GM18868 (cell line): ENCODE measurements around the gene DNAJB8.
A peak's percentile ranks its signal among the peaks of the same experiment; 100 is the strongest.

Source experiments
- ATAC-seq: cut with Tn5 transposase; IDR thresholded peaks from one replicate; pipeline ENCODE4 v1.9.1; 2021; ENCODE audit warnings: mild to moderate bottlenecking, moderate library complexity; ENCODE audit not compliant: unreplicated experiment

The DNAJB8 gene

DNA sequence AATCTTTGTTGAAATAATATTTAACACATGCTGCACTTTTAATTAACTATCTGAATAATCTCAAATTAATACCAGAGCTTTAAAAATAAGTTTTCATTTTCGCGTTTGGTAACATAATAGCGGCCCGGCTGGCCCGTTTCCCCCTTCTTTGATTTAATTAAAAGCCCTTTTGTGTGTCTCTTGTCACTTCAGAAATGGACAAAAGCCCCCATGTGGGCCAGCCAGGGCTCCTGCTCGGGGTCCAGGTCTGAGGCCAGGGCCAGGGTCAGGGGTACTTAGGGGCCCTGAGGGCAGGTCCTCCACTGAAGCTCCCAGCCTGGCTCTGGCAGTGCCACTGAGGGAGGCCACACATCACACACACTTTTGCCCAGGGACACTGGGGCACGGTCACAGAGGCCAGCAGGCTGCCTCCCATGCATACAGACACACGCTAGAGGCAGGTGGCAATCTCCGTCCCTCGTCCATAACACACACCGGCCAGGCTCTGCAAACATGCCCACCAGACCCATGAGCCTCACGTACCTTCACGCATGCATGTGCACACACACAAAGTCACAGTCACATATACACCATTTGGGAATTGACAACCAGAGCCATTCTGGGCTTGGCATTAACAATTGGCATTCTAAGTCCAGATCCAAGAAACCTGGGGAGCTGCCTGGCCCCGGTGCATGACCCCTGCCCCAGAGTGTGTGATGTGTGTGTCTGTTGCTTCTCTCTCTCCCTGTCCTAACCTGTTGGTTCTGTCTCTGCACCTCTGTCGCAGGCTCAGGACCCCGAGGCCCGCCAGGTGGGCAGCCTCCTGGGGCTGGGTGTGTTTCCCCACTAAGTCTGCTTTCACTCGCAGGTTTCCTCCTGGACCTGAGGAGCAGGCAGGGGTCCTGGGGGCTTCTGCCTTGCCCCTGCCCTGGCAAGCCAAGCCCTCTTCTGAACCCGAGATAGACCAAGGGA lies 38.5 kb downstream of the DNAJB8 start:
- no peak for ATAC-seq

DNA sequence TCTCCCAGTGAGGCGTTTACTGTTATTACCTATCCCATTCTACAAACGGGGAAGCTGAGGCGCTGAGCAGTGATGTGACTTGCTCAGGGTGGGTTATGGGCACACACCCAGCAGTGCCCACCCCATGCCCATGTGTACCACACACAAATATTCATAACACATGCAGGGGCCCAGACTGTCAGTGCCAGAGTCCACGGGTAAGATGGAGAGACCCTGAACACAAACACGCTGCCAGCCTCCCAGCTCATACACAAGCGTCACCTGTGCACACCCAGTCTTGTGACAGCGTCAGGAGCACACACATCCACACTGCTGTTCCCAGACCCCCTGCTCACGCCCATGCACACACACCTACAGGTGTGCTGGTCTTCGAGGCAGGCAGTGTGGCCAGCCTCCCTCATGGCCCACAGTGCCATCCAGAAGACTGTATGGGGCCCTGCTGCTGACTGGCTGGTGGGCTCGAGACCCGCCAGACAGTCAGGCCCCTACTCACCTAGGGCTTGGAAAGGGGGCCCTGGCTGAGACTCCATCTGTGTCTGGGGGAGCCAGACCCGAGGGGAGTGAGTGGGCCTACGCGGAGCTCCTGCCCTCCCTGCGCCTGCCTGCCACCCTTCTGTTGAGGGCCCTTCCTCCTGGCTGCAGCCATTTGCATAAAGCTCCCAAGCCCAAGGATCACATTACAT lies 39.4 kb downstream of the DNAJB8 start:
- ATAC-seq = no peak

DNA sequence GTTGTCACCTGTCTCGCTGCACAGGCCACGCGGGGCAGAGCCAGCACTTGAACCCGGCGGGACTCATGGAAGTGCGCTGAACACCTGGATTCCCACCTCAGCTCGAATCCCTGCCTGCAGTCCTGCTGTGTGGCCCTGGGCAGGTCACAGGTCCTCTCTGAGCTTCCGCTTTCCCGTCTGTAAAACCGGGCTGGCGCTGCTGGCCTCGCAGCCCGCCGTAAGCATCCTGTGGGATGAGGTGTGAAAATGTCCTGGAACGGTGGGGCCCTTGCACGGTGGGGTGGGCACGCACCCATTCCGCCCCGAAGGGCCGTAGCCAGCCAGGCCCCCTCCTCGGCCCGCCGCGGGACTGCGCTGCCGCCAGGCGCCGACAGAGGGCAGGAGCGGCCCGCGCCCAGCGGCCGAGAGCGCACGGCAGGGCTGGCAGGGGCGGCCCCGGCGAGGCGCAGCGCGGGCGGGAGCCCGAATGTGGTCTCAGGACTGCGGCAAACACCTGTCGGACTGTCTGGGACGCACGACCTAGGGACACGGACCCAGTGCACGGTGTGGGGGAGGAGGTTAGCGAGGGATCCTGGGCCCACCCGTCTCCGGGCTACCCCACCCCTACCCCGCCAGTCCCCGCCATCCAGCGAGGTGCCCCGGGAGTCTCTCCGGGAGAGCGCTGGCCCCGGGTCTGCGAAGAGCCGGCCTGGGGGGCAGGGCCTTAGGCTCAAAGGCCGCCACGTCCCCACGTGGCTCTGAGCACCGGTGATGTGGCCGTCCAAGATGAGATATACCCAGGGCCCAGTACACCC lies 40.4 kb downstream of the DNAJB8 start:
- ATAC-seq = peak; percentile 79

DNA sequence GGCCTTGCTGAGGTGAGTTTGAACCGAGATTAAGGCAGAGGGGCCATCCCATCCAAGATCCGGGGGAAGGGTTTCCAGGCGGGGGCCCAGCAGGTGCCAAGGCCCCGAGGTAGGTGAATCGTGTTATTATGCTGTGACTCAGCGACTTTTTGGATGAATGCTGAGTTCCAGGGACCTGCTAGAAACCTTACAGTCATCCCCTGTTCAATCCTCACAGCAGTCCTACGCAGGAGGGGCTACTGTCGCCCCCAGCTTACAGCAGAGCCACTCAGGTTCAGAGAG lies 40.9 kb downstream of the DNAJB8 start:
- no peak for ATAC-seq

DNA sequence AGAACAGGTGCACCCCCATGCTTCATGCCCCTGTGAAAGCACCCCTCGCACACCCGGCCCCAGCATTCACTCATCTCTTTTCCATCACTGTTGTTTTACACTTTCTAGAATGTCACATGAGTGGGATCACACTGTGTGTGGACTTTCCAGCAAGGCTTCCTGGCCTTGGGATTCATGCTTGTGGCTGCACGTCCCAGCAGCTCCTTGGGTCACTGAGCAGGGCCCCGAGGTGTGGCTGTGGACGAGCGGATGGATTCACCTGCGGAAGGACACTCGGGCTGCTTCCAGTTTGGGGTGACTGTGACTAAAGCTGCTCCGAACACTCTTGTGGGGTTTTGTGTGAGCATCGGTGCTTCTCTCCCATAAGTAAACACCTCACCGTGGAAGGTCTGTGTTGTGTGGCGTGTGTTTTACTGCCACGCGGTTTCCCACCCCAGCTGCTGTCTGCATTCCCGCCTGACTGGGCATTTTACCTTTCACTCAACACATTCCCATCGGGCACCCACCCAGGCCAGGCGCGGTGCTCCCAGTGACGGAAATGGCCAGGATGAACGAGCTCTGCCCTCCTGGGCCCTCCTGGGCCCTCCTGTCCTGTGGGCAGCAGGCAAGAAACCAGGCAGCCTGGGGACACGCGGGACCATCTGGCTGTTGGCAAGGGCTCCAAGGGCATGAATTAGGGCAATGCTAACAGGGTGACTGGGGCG lies 41.4 kb downstream of the DNAJB8 start:
- no peak for ATAC-seq

DNA sequence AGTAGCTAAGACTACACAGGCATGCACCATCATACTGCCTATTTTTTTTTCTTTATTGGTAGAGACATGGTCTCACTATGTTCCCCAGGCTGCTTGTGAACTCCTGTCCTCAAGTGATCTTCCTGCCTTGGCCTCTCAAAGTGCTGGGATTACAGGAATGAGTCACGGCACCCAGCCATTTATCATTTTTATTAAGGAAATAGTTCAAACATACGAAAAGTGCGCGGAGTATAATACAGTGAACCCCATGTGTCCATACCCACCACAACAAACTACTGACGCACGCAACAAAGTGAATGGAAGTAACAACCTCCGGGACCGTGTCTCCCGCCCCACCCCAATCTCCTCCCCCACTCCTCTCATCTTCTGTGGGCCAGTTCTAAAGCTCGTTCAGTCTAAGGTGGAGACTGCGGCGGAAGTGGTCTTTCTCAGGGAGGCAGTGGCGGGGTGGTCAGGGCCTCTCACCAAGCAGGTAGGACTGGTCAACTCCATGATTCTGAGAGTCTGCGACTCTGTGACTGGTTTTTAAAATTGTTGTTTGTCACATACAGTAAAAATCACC lies 42.1 kb downstream of the DNAJB8 start:
- no peak for ATAC-seq

DNA sequence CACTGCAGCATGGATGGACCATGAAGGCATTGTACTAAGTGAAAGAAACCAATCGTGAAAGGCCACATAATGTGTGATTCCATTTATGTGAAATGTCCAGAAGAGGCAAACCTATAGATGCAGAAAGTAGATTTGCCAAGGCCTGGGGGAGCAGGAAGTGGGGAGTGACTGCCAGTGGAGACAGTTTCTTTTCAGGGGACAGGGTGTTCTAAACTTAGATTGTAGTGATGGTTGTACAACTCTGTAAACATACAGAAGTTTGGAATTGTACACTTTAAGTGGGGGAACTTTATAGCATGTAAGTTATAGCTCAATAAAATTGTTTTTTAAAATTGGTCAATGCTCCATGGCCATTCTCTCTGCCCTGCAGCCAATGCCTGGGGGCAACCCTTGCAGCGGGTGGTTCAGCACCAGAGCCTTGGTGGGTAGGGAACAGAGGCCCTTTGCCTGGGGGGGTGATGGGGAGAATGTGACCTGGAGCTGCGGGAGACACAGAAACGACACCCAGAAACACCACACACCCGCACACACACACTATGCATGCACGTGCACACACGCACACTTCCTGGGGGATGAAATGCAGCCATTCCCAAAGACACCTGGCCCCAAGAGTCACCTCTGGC lies 43.1 kb downstream of the DNAJB8 start:
- ATAC-seq = no peak

DNA sequence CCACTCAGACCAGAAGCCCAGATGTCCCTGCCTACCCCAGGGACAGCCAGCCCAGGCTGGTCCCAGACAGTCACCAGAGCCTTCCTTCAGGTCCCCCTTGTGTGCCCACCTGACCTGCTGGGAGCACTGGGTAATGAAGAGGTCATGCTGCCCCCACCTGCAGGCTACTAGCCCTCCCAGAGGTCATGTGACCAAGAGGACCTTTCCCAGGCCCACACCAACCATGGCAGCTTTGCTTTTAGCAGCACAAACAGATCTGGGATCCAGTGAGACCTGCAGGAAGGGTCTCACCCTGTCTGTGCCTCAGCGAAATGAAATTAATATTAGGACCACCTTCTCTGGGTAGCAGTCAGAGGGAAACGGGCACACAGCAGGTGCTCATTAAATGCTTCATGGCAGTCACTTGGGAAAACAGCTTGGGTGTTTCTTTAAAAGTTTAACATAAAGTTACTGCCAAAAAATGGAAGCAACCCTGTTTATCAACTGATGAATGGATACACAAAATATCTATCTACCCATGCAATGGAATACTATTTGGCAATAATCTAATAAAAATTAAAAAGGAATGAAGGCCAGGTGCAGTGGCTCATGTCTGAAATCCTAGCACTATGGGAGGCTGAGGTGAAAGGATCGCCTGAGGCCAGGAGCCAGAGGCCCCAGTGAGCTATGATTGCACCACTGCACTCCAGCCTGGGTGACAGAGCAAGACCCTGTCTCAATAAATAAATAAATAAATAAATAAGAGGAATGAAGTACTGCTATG lies 43.7 kb downstream of the DNAJB8 start:
- no peak for ATAC-seq

DNA sequence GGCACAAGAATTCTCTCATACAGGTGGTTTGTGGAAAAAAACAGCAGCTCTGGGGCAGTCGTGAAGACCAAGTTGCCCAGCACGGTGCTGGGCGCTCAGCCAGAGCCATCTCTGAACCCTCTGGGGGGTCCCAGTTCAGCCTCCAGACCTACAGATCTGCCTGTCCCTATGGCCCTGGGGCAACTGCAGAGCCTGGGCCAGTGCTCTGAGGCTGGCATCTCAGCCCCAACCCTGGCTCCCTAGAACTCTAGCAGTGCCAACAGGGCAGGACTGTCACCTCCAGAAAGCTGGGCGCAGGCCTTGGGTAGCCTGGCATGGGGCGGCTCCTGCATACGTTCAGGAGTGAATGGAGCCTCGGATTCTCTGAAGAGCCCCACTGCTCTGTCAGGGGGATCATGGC lies 44.7 kb downstream of the DNAJB8 start:
- no peak for ATAC-seq

DNA sequence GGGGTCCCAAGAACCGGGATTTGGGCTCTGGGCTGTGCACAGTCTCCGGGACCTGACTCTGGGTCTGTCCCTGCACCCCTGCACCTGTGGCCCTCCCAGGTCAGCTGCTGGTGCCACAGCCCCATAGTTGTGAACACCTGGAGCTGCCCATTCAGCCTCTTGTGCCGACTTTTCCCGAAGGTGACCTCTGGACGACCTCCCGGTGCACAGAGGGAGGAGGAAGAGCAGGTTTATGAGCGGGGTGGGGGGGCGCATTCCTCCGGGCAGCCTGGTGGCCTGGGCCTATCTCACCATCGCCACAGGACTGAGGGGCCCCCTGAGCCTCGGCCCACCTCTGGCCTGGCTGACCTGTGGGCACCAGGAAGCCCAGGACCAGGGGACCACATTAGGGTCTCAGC lies 45.3 kb downstream of the DNAJB8 start:
- ATAC-seq = no peak

DNA sequence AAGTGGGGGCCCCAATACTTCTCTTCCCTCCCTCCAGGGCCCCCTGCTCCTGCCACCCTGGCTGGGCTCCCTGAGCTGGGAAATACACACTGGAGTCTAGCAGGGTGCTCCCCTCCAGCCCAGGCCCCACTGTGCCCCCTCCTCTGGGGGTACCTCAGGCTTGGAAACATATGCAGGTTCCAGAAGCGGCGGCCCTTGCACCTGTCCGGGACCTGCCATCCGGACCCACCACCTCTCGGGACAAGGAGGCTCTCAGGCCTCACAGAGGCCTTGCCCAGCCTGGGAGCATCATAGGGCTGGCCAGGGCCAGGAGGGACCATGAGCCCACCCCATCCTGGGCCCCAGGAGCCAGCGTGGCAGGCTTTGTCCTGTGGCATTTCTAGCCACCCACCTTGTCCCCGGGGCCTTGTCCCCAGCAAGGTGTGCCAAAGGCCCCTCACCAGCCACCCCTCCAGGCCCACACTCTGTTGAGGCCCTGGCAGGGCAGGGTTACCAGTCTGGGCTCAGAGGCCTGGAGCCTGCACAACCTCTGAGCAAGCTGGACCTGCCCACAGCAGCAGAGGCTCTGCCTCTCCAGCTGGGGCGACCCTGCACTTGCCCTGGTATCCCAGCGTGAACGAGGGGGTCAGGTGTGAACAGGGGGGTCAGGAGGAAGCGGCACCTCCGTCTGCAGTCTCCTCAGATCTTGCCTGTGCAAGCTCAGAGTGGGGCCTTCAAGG lies 45.8 kb downstream of the DNAJB8 start:
- ATAC-seq = no peak

DNA sequence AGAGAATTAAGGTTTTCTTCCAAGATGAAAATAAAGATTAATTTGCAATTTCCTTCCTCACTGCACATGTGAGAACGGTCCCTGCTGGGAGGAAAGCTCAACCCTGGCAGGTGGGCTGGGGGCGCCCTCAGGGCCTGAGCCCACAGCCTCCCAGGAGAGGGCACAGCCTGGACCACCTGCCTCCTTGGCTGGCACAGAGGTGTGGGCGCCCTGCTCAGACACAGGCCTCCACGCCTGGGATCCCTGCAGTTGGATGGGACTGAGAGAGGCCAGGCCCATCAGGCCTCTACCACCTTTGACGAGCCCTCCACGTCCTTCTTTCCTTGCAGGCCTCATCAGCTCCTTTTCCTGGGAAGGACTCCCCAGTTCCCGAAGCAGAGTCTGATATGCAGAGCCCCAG lies 46.4 kb downstream of the DNAJB8 start:
- ATAC-seq = no peak

DNA sequence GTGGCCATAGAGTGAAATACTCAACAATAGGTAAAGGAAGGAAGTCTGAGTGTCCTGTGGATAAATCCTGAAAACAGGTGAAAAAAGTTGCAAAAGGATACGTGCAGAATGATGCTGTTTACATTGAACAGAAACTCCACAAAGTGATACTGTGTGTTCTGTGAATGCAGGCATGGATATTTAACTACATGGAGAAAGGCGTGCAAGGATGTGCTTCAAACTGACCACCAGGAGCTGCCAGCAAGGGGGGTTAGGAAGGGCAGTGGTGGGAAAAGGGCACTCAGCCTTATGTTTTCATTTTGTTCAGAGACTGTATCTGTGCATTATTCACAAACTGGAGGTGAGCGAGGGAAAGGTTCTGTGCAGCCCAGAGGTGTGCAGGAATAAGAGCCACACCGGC lies 47.4 kb downstream of the DNAJB8 start:
- ATAC-seq = no peak

DNA sequence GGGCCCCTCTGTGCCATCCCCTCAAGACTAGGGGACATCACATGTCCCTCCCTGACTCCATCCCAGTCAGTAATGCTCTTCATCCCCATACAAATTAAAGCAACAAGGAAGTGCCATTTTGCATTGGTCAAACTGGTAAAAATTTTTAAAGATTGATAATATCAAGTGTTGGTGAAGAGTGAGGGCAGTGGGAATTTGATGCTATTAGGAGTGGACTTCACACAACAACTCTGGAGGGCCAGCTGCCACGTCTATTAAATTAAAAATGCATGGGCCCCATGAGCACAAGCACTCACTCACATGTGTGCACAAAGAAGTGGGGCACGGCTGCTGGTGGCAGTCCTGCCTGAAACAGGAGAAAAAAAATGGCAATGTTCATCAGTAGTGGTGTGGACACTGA lies 47.8 kb downstream of the DNAJB8 start:
- ATAC-seq = no peak

DNA sequence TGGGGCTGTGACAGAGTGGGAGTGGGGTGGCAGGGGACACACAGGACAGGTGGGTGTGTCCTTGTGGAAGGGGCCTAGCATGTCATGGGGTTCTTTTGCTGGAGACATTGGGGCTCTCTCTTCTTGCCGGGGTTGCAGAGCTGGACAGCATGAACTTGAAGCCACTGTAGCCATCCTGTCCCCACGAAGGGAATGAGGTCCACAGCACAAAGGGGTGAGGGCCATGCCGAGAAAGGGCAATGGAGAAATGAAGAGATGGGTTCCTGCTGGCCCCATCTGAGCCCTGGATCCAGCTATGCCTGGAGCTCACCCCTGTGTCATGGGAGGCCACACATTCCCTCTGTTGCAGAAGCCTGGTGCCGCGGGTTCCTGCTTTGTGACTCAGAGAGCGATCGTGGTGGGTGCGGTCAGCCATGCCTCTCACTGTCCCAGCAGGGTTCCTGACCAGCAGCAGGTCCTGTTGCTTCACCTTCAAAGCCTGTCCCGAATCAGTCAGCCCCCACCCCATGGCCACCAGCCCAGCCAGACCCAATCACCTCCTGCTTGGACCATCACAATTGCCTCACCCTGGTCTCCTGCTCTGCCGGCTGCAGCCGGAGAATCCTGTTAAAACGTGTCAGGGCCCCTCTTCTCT lies 50.0 kb downstream of the DNAJB8 start:
- ATAC-seq = no peak

DNA sequence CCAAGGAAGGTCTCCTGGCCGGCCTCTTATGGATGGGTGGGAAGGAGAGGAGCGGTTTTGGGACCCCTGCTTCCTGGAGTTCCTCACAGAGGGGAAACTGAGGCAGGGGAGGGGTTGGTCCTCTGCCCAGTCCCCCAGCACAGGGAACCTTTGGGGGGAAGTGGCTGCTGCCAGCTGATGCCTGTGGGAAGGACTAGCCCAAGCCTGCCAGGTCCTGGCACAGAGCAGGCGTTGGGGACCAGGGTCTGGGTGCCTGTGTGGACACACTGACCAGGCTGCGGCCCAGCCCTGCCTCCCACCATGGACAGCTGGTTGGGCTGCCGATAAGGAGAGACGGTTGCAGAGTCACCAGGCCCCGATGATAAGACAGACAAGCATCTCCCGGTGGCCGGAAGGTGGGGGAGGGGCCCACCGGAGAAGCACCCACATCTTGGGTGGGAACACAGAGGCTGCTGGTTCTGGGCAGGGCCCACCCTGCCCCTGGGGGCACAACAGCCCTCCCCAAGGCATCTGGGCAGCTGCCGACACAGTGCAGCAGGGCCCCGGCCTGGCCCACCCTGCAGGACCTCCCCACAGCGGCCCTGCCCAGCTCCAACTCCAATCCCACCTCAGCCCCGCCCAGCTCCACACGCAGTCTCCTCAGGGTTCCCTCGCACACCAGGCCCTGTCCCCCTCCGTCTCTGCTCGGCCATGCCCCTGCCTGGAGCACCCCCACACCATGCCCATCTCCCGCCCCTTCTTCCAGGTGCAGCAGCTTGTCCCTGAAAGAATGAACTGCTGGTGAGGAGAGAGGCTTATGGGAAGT lies 50.7 kb downstream of the DNAJB8 start:
- ATAC-seq = no peak

DNA sequence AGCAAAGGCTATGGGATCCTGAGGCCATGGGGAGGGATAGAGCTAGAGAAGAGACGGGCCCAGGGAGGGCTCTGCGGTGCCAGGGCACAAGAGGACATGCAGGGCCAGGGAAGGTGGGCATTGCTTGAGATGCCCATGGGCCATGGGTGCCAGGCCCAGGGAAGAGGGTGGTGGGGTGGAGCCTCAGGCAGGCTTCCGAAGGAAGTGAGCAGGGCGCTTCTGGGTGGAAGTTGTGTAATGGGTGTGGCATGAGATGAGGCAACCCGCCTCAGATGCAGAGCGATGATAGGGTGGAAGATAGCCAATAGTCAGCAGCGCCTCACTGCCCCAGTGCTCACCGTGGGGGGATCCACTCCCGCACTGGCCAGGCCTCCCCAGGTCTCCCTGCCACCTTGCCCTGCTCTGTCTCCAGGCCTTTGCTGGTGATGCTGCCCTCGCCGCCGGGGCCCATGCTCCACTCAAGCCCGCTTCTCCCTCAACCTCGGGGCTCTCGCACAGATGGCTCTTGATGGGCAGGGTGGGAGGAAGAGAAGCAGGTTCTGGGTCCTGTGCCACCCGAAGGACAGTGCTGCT lies 51.4 kb downstream of the DNAJB8 start:
- no peak for ATAC-seq
